Liver (tissue), 9 donors: ENCODE measurements around the gene HYCC1. TPM values are rescaled to one million over a fixed set of nuclear protein-coding genes. Genes with fewer than 3 reads are reported as not detected.

Experiments used
- DNase-seq: peaks from one replicate; pipeline ENCODE4 v3.0.0-alpha.2; 2017; ENCODE audit warnings: low spot score
- H3K27ac ChIP-seq, 2 donors: one replicate each; pipeline ENCODE4 v1.7.0; 2013; ENCODE audit warnings: inconsistent platforms in 2 of 2, low read length in 2 of 2, control low read depth in 1 of 2, low read depth in 1 of 2, mild to moderate bottlenecking in 1 of 2
- H3K27me3 ChIP-seq, 4 donors: one replicate each; pipeline versions ENCODE4 v1.6.1 to v1.7.0; 2013; ENCODE audit warnings: low read length in 3 of 4, inconsistent platforms in 1 of 4, mild to moderate bottlenecking in 1 of 4, moderate library complexity in 1 of 4; ENCODE audit not compliant: control insufficient read depth in 4 of 4, insufficient read depth in 4 of 4
- H3K36me3 ChIP-seq, 4 donors: one replicate each; pipeline versions ENCODE4 v1.6.1 to v1.7.0; 2013; ENCODE audit warnings: low read length in 3 of 4, mild to moderate bottlenecking in 3 of 4, low read depth in 1 of 4, moderate library complexity in 1 of 4; ENCODE audit not compliant: control insufficient read depth in 4 of 4, insufficient read depth in 3 of 4
- H3K4me1 ChIP-seq, 4 donors: one replicate each; pipeline versions ENCODE4 v1.6.1 to v1.7.0; 2013; ENCODE audit warnings: low read length in 3 of 4, mild to moderate bottlenecking in 3 of 4, moderate library complexity in 1 of 4; ENCODE audit not compliant: control insufficient read depth in 4 of 4, insufficient read depth in 4 of 4
- H3K4me3 ChIP-seq, 3 donors: one replicate each; pipeline versions ENCODE4 v1.6.1 to v1.7.0; 2013; ENCODE audit warnings: low read length in 3 of 3, control low read depth in 1 of 3, low read depth in 1 of 3, mild to moderate bottlenecking in 1 of 3
- H3K9ac ChIP-seq, 2 donors: one replicate each; pipeline ENCODE4 v1.7.0; 2013; ENCODE audit warnings: low read length in 2 of 2, mild to moderate bottlenecking in 2 of 2, moderate library complexity in 2 of 2, control low read depth in 1 of 2, low read depth in 1 of 2
- H3K9me3 ChIP-seq, 4 donors: one replicate each; pipeline versions ENCODE4 v1.6.1 to v1.7.0; 2013; ENCODE audit warnings: low read length in 3 of 4; ENCODE audit not compliant: control insufficient read depth in 4 of 4
- ATF3 ChIP-seq: IDR thresholded peaks from 2 replicates; pipeline ENCODE4 v1.6.1; 2016; ENCODE audit warnings: antibody characterized with exemption
- CTCF ChIP-seq: fragments of 150-350 bp; IDR thresholded peaks from 2 replicates; pipeline ENCODE4 v1.5.1; 2017; ENCODE audit warnings: improper control_type of control experiment, low read depth, low read length; ENCODE audit not compliant: missing input control
- EGR1 ChIP-seq, 2 donors: IDR thresholded peaks; 2 replicates each; pipeline ENCODE4 v1.6.1; 2016 to 2018; ENCODE audit warnings: antibody characterized with exemption in 2 of 2, low read depth in 2 of 2
- FOXA2 ChIP-seq: IDR thresholded peaks from 2 replicates; pipeline ENCODE4 v1.6.1; 2016; ENCODE audit warnings: antibody characterized with exemption
- GABPA ChIP-seq, 2 donors: IDR thresholded peaks in 1 of 2; conservative IDR thresholded peaks in 1 of 2; 2 replicates each; pipeline ENCODE4 v1.6.1; 2016; ENCODE audit warnings: antibody characterized with exemption in 2 of 2, mild to moderate bottlenecking in 1 of 2, moderate library complexity in 1 of 2
- HNF4G ChIP-seq: IDR thresholded peaks from 2 replicates; pipeline ENCODE4 v1.6.1; 2016; ENCODE audit warnings: antibody characterized with exemption
- JUND ChIP-seq, 2 donors: IDR thresholded peaks; 2 replicates each; pipeline ENCODE4 v1.6.1; 2016; ENCODE audit warnings: antibody characterized with exemption in 2 of 2
- MAX ChIP-seq: IDR thresholded peaks from 2 replicates; pipeline ENCODE4 v1.6.1; 2016; ENCODE audit warnings: antibody characterized with exemption
- RAD21 ChIP-seq, 2 donors: IDR thresholded peaks; 2 replicates each; pipeline ENCODE4 v1.6.1; 2016; ENCODE audit warnings: antibody characterized with exemption in 2 of 2, mild to moderate bottlenecking in 2 of 2
- REST ChIP-seq: IDR thresholded peaks from 2 replicates; pipeline ENCODE4 v1.6.1; 2016; ENCODE audit warnings: antibody characterized with exemption, mild to moderate bottlenecking
- RXRA ChIP-seq, 2 donors: IDR thresholded peaks; 2 replicates each; pipeline ENCODE4 v1.6.1; 2017 to 2018; ENCODE audit warnings: antibody characterized with exemption in 2 of 2, mild to moderate bottlenecking in 1 of 2
- SP1 ChIP-seq: IDR thresholded peaks from 2 replicates; pipeline ENCODE4 v1.6.1; 2018; ENCODE audit warnings: antibody characterized with exemption, mild to moderate bottlenecking
- TAF1 ChIP-seq: conservative IDR thresholded peaks from 2 replicates; pipeline ENCODE4 v1.6.1; 2016; ENCODE audit warnings: antibody characterized with exemption, mild to moderate bottlenecking
- YY1 ChIP-seq: IDR thresholded peaks from 2 replicates; pipeline ENCODE4 v1.6.1; 2016; ENCODE audit warnings: antibody characterized with exemption, mild to moderate bottlenecking
- ZBTB33 ChIP-seq: IDR thresholded peaks from 2 replicates; pipeline ENCODE4 v1.6.1; 2016; ENCODE audit warnings: antibody characterized with exemption
- WGBS: extraction: QIAGEN DNeasy Blood & Tissue Kit; methylation state at CpG from one replicate; pipeline ENCODE4 v1.1.7; 2013; 5-methylcytosine and 5-hydroxymethylcytosine counted together
- polyA plus RNA-seq, 2 donors: library from polyadenylated mRNA; stranded (reverse) in 1 of 2; unstranded in 1 of 2; fragments of 200-250 nt in 1 of 2; fragments of >200 nt in 1 of 2; fragmentation: Nextera tagmentation in 1 of 2; extraction: Ambion mirVana in 1 of 2; gene quantifications; one replicate each; pipeline versions ENCODE4 v1.2.1 to v1.2.3, GENCODE V29; 2013 to 2015
- total RNA-seq, 2 donors: library from RNA; depleted of rRNA; stranded (reverse); fragments of >200 nt; gene quantifications; one replicate each; pipeline ENCODE4 v1.2.3, GENCODE V29; 2014
- donor health status: healthy.
- donor health status: healthy.
- donor health status: healthy.
- donor health status: healthy.
- donor health status: healthy.

The HYCC1 gene
- total and polyA plus RNA-seq, 4 donors, result 5.6 to 19.0 (median 10.6) TPM

- no peak for TF ChIP-seq SP1
These were observed 13.2 kb downstream of the HYCC1 start (continued) for GRCh38 chr7:23000597-23001360.

GRCh38 chr7:22998519-22998896 is 15.4 kb downstream of the HYCC1 start:
- Histone ChIP-seq H3K4me1 (peaks cover 0 to 3% (median under 1%) of the 10 kb centered on the region in 4 donors), H3K4me3 (no peak overlapping the region), H3K9me3 (no peaks in the 10 kb centered on the region), H3K27ac (no peak overlapping the region), H3K36me3 (no peaks in the 10 kb centered on the region), H3K9ac (no peak overlapping the region), H3K27me3 (no peaks in the 10 kb centered on the region)
- DNase-seq, result no peak
- TF ChIP-seq TAF1 (no peak), RXRA (IDR thresholded peaks at IDR 0.05) (no peak), EGR1 (IDR thresholded peaks at IDR 0.05; ENCODE audit: low read depth in 2 of 2) (no peak), JUND (IDR thresholded peaks at IDR 0.05) (no peak), MAX (no peak), RAD21 (IDR thresholded peaks at IDR 0.05) (no peak), REST (no peak), YY1 (no peak), HNF4G (no peak), GABPA (IDR thresholded peaks at IDR 0.05 in 1 of 2, conservative IDR thresholded peaks at IDR 0.05 in 1 of 2) (no peak), SP1 (no peak), ZBTB33 (no peak), CTCF (no peak), ATF3 (no peak), FOXA2 (no peak)
- 85% methylated on average over 2 of the region's 2 CpGs for WGBS
